HG02852 (cell line): ENCODE data around the gene CDC42BPA.

Experiments used
- ATAC-seq: cut with Tn5 transposase; IDR thresholded peaks from one replicate; pipeline ENCODE4 v1.9.1; 2021; ENCODE audit warnings: mild to moderate bottlenecking, moderate library complexity; ENCODE audit not compliant: unreplicated experiment

The CDC42BPA gene

GRCh38 chr1:226983992-226984364 is 334.3 kb downstream of the CDC42BPA start:
- no peak for ATAC-seq

- no peak for ATAC-seq
Observed at GRCh38 chr1:226983247-226983991, 334.9 kb downstream of the CDC42BPA start.

- no peak for ATAC-seq
Observed at GRCh38 chr1:226982451-226983177, 335.7 kb downstream of the CDC42BPA start.

- ATAC-seq, result no peak
Observed at GRCh38 chr1:226981838-226982237, 336.5 kb downstream of the CDC42BPA start.

- ATAC-seq, result no peak
Observed at GRCh38 chr1:226981386-226981817, 336.9 kb downstream of the CDC42BPA start.

- no peak for ATAC-seq
Observed at GRCh38 chr1:226980565-226981385, 337.5 kb downstream of the CDC42BPA start.

GRCh38 chr1:226980122-226980560 is 338.2 kb downstream of the CDC42BPA start:
- no peak for ATAC-seq

- no peak for ATAC-seq
Observed at GRCh38 chr1:226979517-226980121, 338.7 kb downstream of the CDC42BPA start.

- ATAC-seq, result no peak
Observed at GRCh38 chr1:226979115-226979516, 339.2 kb downstream of the CDC42BPA start.

GRCh38 chr1:226978432-226979114 is 339.7 kb downstream of the CDC42BPA start:
- no peak for ATAC-seq

GRCh38 chr1:226977643-226978431 is 340.5 kb downstream of the CDC42BPA start:
- ATAC-seq, result no peak

- ATAC-seq, result no peak
Observed at GRCh38 chr1:226976978-226977642, 341.2 kb downstream of the CDC42BPA start.

- ATAC-seq, result no peak
Observed at GRCh38 chr1:226976276-226976977, 341.9 kb downstream of the CDC42BPA start.

- no peak for ATAC-seq
Observed at GRCh38 chr1:226975259-226976250, 342.7 kb downstream of the CDC42BPA start.

- no peak for ATAC-seq
Observed at GRCh38 chr1:226974544-226975258, 343.6 kb downstream of the CDC42BPA start.

- ATAC-seq, result no peak
Observed at GRCh38 chr1:226973898-226974543, 344.3 kb downstream of the CDC42BPA start.
